ENCODE results near the gene CD79A. TPM values are rescaled to one million over a fixed set of nuclear protein-coding genes. Genes with fewer than 3 reads are reported as not detected.
A peak's percentile ranks its signal among the peaks of the same experiment; 100 is the strongest.

CD79A gene
- total RNA-seq, 6 experiments from 2014 or later, result 0.18 to 0.71 (median 0.39) TPM; not detected in 2

- no peaks in the 10 kb centered on the region for H3K36me3 ChIP-seq
- no peak within 1 kb of the TSS for H3K27ac ChIP-seq
- H3K9me3 ChIP-seq, result no peaks in the 10 kb centered on the region
- no peak for ATAC-seq
- no peak for TF ChIP-seq CTCF (IDR thresholded peaks at IDR 0.05)
- TF ChIP-seq POLR2A (IDR thresholded peaks at IDR 0.05), result no peak
- intact Hi-C loops (cut with DNase I), result no loop called here
- H3K27me3 ChIP-seq, result no peaks in the 10 kb centered on the region
- no peaks in the 10 kb centered on the region for H3K4me1 ChIP-seq
- no peak for DNase-seq
- no peak within 1 kb of the TSS for H3K4me3 ChIP-seq
- WGBS (ENCODE audit: insufficient coverage, low coverage, low lambda C conversion rate, missing lambda C conversion rate), result 83% methylated on average over 11 of the region's 30 CpGs
Measured at GRCh38 chr19:41844601-41845000, 32.5 kb upstream of the CD79A start, which contains the start of gene LYPD4. TSS of gene LYPD4 (minus strand) at chr19:41844683. CDS start at chr19:41839285, 5,398 bp downstream.

GRCh38 chr19:41845001-41845050 lies 32.3 kb upstream of the CD79A start, which contains the start of gene DMRTC2:
TSS of gene DMRTC2 (plus strand) at chr19:41845042. CDS start at chr19:41847429, 2,387 bp downstream.
- H3K36me3 ChIP-seq, result no peaks in the 10 kb centered on the region
- H3K4me3 ChIP-seq, result no peak within 1 kb of the TSS
- no peaks in the 10 kb centered on the region for H3K4me1 ChIP-seq
- ATAC-seq (no peak), DNase-seq (no peak)
- no peak within 1 kb of the TSS for H3K27ac ChIP-seq
- no peaks in the 10 kb centered on the region for H3K27me3 ChIP-seq
- intact Hi-C loops (cut with DNase I), result no loop called here
- WGBS (ENCODE audit: insufficient coverage, low coverage, low lambda C conversion rate, missing lambda C conversion rate), result no CpG with 5 or more reads among the region's 3 CpGs
- H3K9me3 ChIP-seq, result no peaks in the 10 kb centered on the region
- no peak for TF ChIP-seq CTCF (IDR thresholded peaks at IDR 0.05)
- no peak for TF ChIP-seq POLR2A (IDR thresholded peaks at IDR 0.05)

GRCh38 chr19:41845051-41845590 lies 32.0 kb upstream of the CD79A start:
- no peak for TF ChIP-seq POLR2A (IDR thresholded peaks at IDR 0.05)
- intact Hi-C loops (cut with DNase I), result no loop called here
- 94% methylated on average over 5 of the region's 23 CpGs for WGBS (ENCODE audit: insufficient coverage, low coverage, low lambda C conversion rate, missing lambda C conversion rate)
- no peak for DNase-seq
- H3K4me3 ChIP-seq, result no peak overlapping the region
- H3K36me3 ChIP-seq, result no peaks in the 10 kb centered on the region
- H3K27ac ChIP-seq, result no peak overlapping the region
- no peaks in the 10 kb centered on the region for H3K27me3 ChIP-seq
- no peaks in the 10 kb centered on the region for H3K4me1 ChIP-seq
- H3K9me3 ChIP-seq, result no peaks in the 10 kb centered on the region
- ATAC-seq, result no peak

GRCh38 chr19:41847351-41848105 lies 29.6 kb upstream of the CD79A start:
- no peaks in the 10 kb centered on the region for H3K36me3 ChIP-seq
- H3K4me3 ChIP-seq, result no peak overlapping the region
- no peaks in the 10 kb centered on the region for H3K9me3 ChIP-seq
- ATAC-seq (peak in 1 of 4 donors; percentile 15), DNase-seq (no peak)
- intact Hi-C loops (cut with DNase I), result no loop called here
- H3K4me1 ChIP-seq, result no peaks in the 10 kb centered on the region
- H3K27me3 ChIP-seq, result no peaks in the 10 kb centered on the region
- TF ChIP-seq POLR2A (IDR thresholded peaks at IDR 0.05) (no peak), CTCF (IDR thresholded peaks at IDR 0.05) (no peak)
- WGBS (ENCODE audit: insufficient coverage, low coverage, low lambda C conversion rate, missing lambda C conversion rate), result 89% methylated on average over 8 of the region's 19 CpGs
- no peak overlapping the region for H3K27ac ChIP-seq

GRCh38 chr19:41848666-41849065 lies 28.4 kb upstream of the CD79A start:
- DNase-seq (no peak), ATAC-seq (no peak)
- TF ChIP-seq CTCF (IDR thresholded peaks at IDR 0.05) (no peak), POLR2A (IDR thresholded peaks at IDR 0.05) (no peak)
- intact Hi-C loops (cut with DNase I), result no loop called here
- no peak overlapping the region for H3K4me3 ChIP-seq
- no peaks in the 10 kb centered on the region for H3K9me3 ChIP-seq
- H3K36me3 ChIP-seq, result no peaks in the 10 kb centered on the region
- no peak overlapping the region for H3K27ac ChIP-seq
- WGBS (ENCODE audit: insufficient coverage, low coverage, low lambda C conversion rate, missing lambda C conversion rate), result 56% methylated on average over 6 of the region's 6 CpGs
- H3K4me1 ChIP-seq, result no peaks in the 10 kb centered on the region
- no peaks in the 10 kb centered on the region for H3K27me3 ChIP-seq

Measured in right lobe of liver (tissue), 6 donors.